ENCODE results near the gene CDHR1.

DNA sequence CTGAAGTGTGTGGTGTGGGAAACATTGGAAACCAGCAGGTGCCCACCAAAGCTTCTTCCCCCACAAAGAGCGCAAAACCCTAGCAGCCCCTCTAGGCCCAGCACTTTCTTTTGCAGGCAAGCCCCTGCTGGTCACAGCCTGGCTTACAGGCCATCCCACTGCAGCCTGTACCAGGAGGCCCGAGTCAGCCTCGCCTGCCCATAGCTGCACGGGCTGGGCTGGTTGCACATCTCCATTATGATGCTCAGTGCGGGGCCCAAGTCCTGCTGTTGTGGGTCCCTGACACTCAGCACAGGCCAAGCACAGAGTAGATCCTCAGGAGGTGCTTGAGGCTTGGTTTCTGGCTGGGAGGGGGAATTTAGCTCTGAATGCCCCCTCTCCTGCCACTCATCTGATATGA, 8.0 kb downstream of the CDHR1 start:
- TF ChIP-seq, protein P1, sequence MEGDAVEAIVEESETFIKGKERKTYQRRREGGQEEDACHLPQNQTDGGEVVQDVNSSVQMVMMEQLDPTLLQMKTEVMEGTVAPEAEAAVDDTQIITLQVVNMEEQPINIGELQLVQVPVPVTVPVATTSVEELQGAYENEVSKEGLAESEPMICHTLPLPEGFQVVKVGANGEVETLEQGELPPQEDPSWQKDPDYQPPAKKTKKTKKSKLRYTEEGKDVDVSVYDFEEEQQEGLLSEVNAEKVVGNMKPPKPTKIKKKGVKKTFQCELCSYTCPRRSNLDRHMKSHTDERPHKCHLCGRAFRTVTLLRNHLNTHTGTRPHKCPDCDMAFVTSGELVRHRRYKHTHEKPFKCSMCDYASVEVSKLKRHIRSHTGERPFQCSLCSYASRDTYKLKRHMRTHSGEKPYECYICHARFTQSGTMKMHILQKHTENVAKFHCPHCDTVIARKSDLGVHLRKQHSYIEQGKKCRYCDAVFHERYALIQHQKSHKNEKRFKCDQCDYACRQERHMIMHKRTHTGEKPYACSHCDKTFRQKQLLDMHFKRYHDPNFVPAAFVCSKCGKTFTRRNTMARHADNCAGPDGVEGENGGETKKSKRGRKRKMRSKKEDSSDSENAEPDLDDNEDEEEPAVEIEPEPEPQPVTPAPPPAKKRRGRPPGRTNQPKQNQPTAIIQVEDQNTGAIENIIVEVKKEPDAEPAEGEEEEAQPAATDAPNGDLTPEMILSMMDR (IDR thresholded peaks at IDR 0.05), result no peak
- no peak for TF ChIP-seq POLR2AphosphoS5 (IDR thresholded peaks at IDR 0.05)

Data from esophagus muscularis mucosa (tissue), 3 donors.